H1 (cell line): Measurements from ENCODE around the gene GLDC. TPM values are rescaled to one million over a fixed set of nuclear protein-coding genes. Genes with fewer than 3 reads are reported as not detected.

ENCODE experiments used
- CTCF ChIA-PET: fragments of 300-600 bp; sonication (Branson Sonifier 250); formaldehyde crosslinking; loops from one replicate; lab custom pipeline; 2021; ENCODE audit not compliant: partially characterized antibody; lab: Charles Lee
- POLR2A ChIA-PET: fragments of 300-600 bp; sonication (Branson Sonifier 250); formaldehyde crosslinking; loops from one replicate; lab custom pipeline; 2021; ENCODE audit warnings: inconsistent platforms; ENCODE audit not compliant: partially characterized antibody; lab: Charles Lee
- DNase-seq, 2 experiments: peaks; one replicate each; pipeline versions ENCODE4 v3.0.0 to v3.0.0-alpha.2; 2010 to 2022; ENCODE audit warnings: low spot score in 2 of 2, low read depth in 1 of 2, mixed read lengths in 1 of 2
- FAIRE-seq: peaks from 2 replicates; lab custom pipeline; 2011; peaks lifted over from hg19 to GRCh38; lab: Jason Lieb, UNC
- H2AFZ ChIP-seq: 2 replicates; pipeline ENCODE4 v1.8.1; 2012; ENCODE audit warnings: low read length, inconsistent platforms
- H2AK5ac ChIP-seq: 2 replicates; pipeline ENCODE4 v1.6.1; 2013; ENCODE audit warnings: low read depth, low read length
- H2BK120ac ChIP-seq: replicated peaks from 2 replicates; pipeline ENCODE3; 2013; ENCODE audit warnings: low read depth, low read length, inconsistent platforms
- H2BK12ac ChIP-seq: 2 replicates; pipeline ENCODE4 v1.6.1; 2013; ENCODE audit warnings: low read depth, low read length
- H2BK15ac ChIP-seq: 2 replicates; pipeline ENCODE4 v1.6.1; 2013; ENCODE audit warnings: low read length
- H2BK20ac ChIP-seq: 2 replicates; pipeline ENCODE4 v1.6.1; 2013; ENCODE audit warnings: low read length
- H2BK5ac ChIP-seq: 2 replicates; pipeline ENCODE4 v1.6.1; 2013; ENCODE audit warnings: low read depth, low read length
- H3K14ac ChIP-seq: 2 replicates; pipeline ENCODE4 v1.6.1; 2013; ENCODE audit warnings: inconsistent platforms; ENCODE audit not compliant: insufficient read length
- H3K18ac ChIP-seq: 2 replicates; pipeline ENCODE4 v1.6.1; 2013; ENCODE audit warnings: low read length; ENCODE audit errors: extremely low read depth
- H3K23ac ChIP-seq: 2 replicates; pipeline ENCODE4 v1.6.1; 2013; ENCODE audit warnings: inconsistent platforms; ENCODE audit not compliant: insufficient read length
- H3K23me2 ChIP-seq: 2 replicates; pipeline ENCODE4 v1.6.1; 2013; ENCODE audit warnings: low read depth, low read length
- H3K27ac ChIP-seq: 2 replicates; pipeline ENCODE4 v1.6.1; 2011; ENCODE audit warnings: low read depth, low read length, inconsistent platforms
- H3K27me3 ChIP-seq, 4 experiments: replicated peaks in 1 of 4; 1 replicate in 1 of 4; 2 replicates in 3 of 4; pipeline versions ENCODE4 v1.6.1 to v1.8.1; 2011 to 2013; ENCODE audit warnings: low read length in 3 of 4, mild to moderate bottlenecking in 3 of 4, inconsistent platforms in 2 of 4, mixed read lengths in 2 of 4, moderate library complexity in 1 of 4; ENCODE audit not compliant: control insufficient read depth in 3 of 4, insufficient read depth in 3 of 4; ENCODE audit errors: extremely low read depth in 1 of 4
- H3K36me3 ChIP-seq, 4 experiments: 2 replicates each; pipeline versions ENCODE4 v1.6.1 to v1.8.1; 2011 to 2013; ENCODE audit warnings: mild to moderate bottlenecking in 4 of 4, low read length in 3 of 4, moderate library complexity in 2 of 4, control low read depth in 1 of 4, inconsistent platforms in 1 of 4; ENCODE audit not compliant: insufficient read depth in 4 of 4, control insufficient read depth in 2 of 4
- H3K4ac ChIP-seq: replicated peaks from 2 replicates; pipeline ENCODE3; 2013; ENCODE audit warnings: low read length, low read depth, mixed read lengths, inconsistent platforms; ENCODE audit not compliant: insufficient read length
- H3K4me1 ChIP-seq, 4 experiments: replicated peaks in 1 of 4; 1 replicate in 1 of 4; 2 replicates in 3 of 4; pipeline versions ENCODE4 v1.6.1 to v1.8.1; 2011 to 2013; ENCODE audit warnings: low read length in 3 of 4, inconsistent platforms in 2 of 4, mixed read lengths in 1 of 4; ENCODE audit not compliant: insufficient read depth in 4 of 4, control insufficient read depth in 3 of 4
- H3K4me2 ChIP-seq, 2 experiments: 2 replicates each; pipeline versions ENCODE4 v1.6.1 to v1.8.1; 2011 to 2013; ENCODE audit warnings: low read depth in 2 of 2, low read length in 2 of 2, control low read depth in 1 of 2, inconsistent platforms in 1 of 2, mild to moderate bottlenecking in 1 of 2; ENCODE audit not compliant: insufficient read depth in 1 of 2
- H3K4me3 ChIP-seq, 4 experiments: fragments of 200-600, 300-600 bp in 1 of 4; sonication (generic), shearing (Covaris generic), sonication (Bioruptor Twin) in 1 of 4; 2 replicates each; pipeline versions ENCODE4 v1.5.1 to v1.8.1; 2011 to 2016; ENCODE audit warnings: low read length in 4 of 4, low read depth in 3 of 4, control low read depth in 2 of 4, inconsistent platforms in 2 of 4, mild to moderate bottlenecking in 2 of 4, mixed read lengths in 1 of 4, moderate library complexity in 1 of 4; ENCODE audit not compliant: insufficient read depth in 2 of 4; ENCODE audit errors: extremely low read depth in 1 of 4
- H3K56ac ChIP-seq: replicated peaks from 2 replicates; pipeline ENCODE3; 2013; ENCODE audit warnings: low read depth, mild to moderate bottlenecking, mixed read lengths, low read length, inconsistent platforms; ENCODE audit not compliant: insufficient read length
- H3K79me1 ChIP-seq: 2 replicates; pipeline ENCODE4 v1.6.1; 2013; ENCODE audit warnings: low read depth, low read length, control low read depth
- H3K79me2 ChIP-seq, 2 experiments: 2 replicates each; pipeline versions ENCODE4 v1.6.1 to v1.8.1; 2012 to 2013; ENCODE audit warnings: low read length in 2 of 2, mild to moderate bottlenecking in 2 of 2, inconsistent platforms in 1 of 2; ENCODE audit not compliant: insufficient read depth in 2 of 2, control insufficient read depth in 1 of 2
- H3K9ac ChIP-seq, 4 experiments: replicated peaks in 1 of 4; 1 replicate in 1 of 4; 2 replicates in 3 of 4; pipeline versions ENCODE4 v1.6.1 to v1.8.1; 2011 to 2013; ENCODE audit warnings: low read depth in 3 of 4, low read length in 3 of 4, control low read depth in 2 of 4, mild to moderate bottlenecking in 2 of 4, moderate library complexity in 2 of 4, inconsistent platforms in 1 of 4; ENCODE audit errors: extremely low read depth in 1 of 4
- H3K9me3 ChIP-seq, 2 experiments: 2 replicates each; pipeline versions ENCODE4 v1.6.1 to v1.8.1; 2012 to 2013; ENCODE audit warnings: mild to moderate bottlenecking in 2 of 2, moderate library complexity in 2 of 2, control low read depth in 1 of 2, inconsistent platforms in 1 of 2, low read depth in 1 of 2, low read length in 1 of 2, mixed read lengths in 1 of 2; ENCODE audit not compliant: insufficient read depth in 2 of 2
- H4K20me1 ChIP-seq, 2 experiments: replicated peaks in 1 of 2; 2 replicates each; pipeline versions ENCODE3 to v1.8.1; 2011 to 2013; ENCODE audit warnings: inconsistent platforms in 2 of 2, low read length in 2 of 2, mild to moderate bottlenecking in 1 of 2; ENCODE audit not compliant: insufficient read depth in 2 of 2, control insufficient read depth in 1 of 2
- H4K5ac ChIP-seq: 2 replicates; pipeline ENCODE4 v1.6.1; 2013; ENCODE audit warnings: low read length, low read depth, mixed read lengths, inconsistent platforms; ENCODE audit not compliant: insufficient read length
- H4K8ac ChIP-seq: 2 replicates; pipeline ENCODE4 v1.8.0; 2013; ENCODE audit warnings: mild to moderate bottlenecking, moderate library complexity, low read length, inconsistent platforms; ENCODE audit not compliant: insufficient read depth; ENCODE audit errors: extremely low read depth
- H4K91ac ChIP-seq: replicated peaks from 2 replicates; pipeline ENCODE3; 2013; ENCODE audit warnings: low read length, mixed read lengths, inconsistent platforms; ENCODE audit not compliant: insufficient read length
- CREB1 ChIP-seq: IDR thresholded peaks from 2 replicates; pipeline ENCODE4 v1.6.1; 2012; ENCODE audit warnings: inconsistent platforms
- TBP ChIP-seq: IDR thresholded peaks from 2 replicates; pipeline ENCODE4 v1.6.1; 2011; ENCODE audit warnings: low read depth, low read length, improper control_type of control experiment
- WGBS, 2 experiments: shearing (Covaris generic) in 1 of 2; methylation state at CpG; one replicate each; pipeline versions ENCODE4 v1.1.6 to v1.1.7; 2013 to 2015; ENCODE audit warnings: low lambda C conversion rate in 2 of 2, mixed read lengths in 2 of 2, inconsistent platforms in 1 of 2, low coverage in 1 of 2, missing lambda C conversion rate in 1 of 2; ENCODE audit not compliant: insufficient replicate concordance in 2 of 2, insufficient coverage in 1 of 2, insufficient read length in 1 of 2; ENCODE audit errors: extremely low coverage in 1 of 2, missing lambda C conversion rate in 1 of 2; 5-methylcytosine and 5-hydroxymethylcytosine counted together
- polyA plus RNA-seq, 7 experiments: library from polyadenylated mRNA; depleted of rRNA in 3 of 7; stranded (reverse) in 5 of 7; unstranded in 2 of 7; fragments of >200 nt in 5 of 7; fragments of 200-250 nt in 2 of 7; gene quantifications; 1 replicate in 5 of 7; 2 replicates in 1 of 7; 4 replicates in 1 of 7; pipeline versions ENCODE4 v1.2.1 to v1.2.3, GENCODE V29; 2011 to 2013; ENCODE audit warnings: missing spikeins in 2 of 7, mixed read lengths in 2 of 7
- total RNA-seq: library from RNA; stranded (reverse); fragmentation: NEBNext Ultra II Directional; extraction: Animal tissue kit (Norgen Biotek cat#: 25700); gene quantifications from 2 replicates; pipeline ENCODE4 v1.2.1, GENCODE V29; 2021

The GLDC gene
- total and polyA plus RNA-seq, 2 of the 8 experiments (the other 6 are each of a cell fraction or from before 2014, with no cell fraction given) = 48.8 to 101 TPM

DNA sequence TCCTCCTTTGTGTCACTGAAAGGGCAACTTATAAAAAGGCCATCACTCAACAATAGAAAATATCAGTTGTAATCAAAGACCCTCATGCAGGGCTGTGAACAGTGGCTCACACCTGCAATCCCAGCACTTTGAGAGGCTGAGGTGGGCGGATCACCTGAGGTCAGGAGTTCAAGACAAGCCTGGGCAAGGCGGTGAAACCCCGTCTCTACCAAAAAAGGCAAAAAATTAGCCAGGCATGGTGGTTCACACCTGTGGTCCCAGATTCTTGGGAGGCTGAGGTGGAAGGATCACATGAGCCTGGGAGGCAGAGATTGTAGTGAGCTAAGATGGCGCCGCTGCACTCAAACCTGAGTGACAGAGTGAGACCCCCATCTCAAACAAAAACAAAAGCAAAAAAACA lies 24.7 kb downstream of the GLDC start:
- TF ChIP-seq TBP = no peak
- no peak for TF ChIP-seq CREB1
- DNase-seq = no peak
- Histone ChIP-seq H3K27me3 (no peaks in the 10 kb centered on the region), H3K56ac (no peak overlapping the region), H3K27ac (no peak overlapping the region), H4K91ac (no peak overlapping the region), H2BK120ac (no peak overlapping the region), H2BK5ac (no peak overlapping the region), H4K5ac (no peak overlapping the region), H3K14ac (no peak overlapping the region), H4K20me1 (no peaks in the 10 kb centered on the region), H3K23ac (no peak overlapping the region), H4K8ac (no peak overlapping the region), H3K79me2 (0 out of 4 replicates have a peak, but pooled peaks cover 0 to 10% of the 10 kb centered on the region in 2 experiments), H2AFZ (no peak overlapping the region), H3K4me1 (peaks cover 0 to 3% (median under 1%) of the 10 kb centered on the region in 4 experiments; a peak in 2 of 7 replicates), H3K4ac (no peak overlapping the region), H2AK5ac (no peak overlapping the region), H3K36me3 (peaks cover 0 to 12% (median 5%) of the 10 kb centered on the region in 4 experiments; a peak in 5 of 8 replicates), H3K9me3 (peaks cover 0 to 17% of the 10 kb centered on the region in 2 experiments; a peak in 1 of 4 replicates), H3K4me2 (no peak overlapping the region), H2BK15ac (no peak overlapping the region), H3K23me2 (no peaks in the 10 kb centered on the region; the same call in 1 of the 2 replicates), H3K9ac (no peak overlapping the region), H2BK20ac (no peak overlapping the region), H2BK12ac (no peak overlapping the region), H3K18ac (no peak overlapping the region), H3K79me1 (no peaks in the 10 kb centered on the region), H3K4me3 (no peak overlapping the region)
- 95% methylated on average over 5 of the region's 5 CpGs; no CpG with 5 or more reads in 1 of the 2 experiments for WGBS, 2 experiments
- no peak for FAIRE-seq
- ChIA-PET CTCF (interaction anchor here (0.9 kb wide), 1 partner anchor 20 kb away, joined by 3 read pairs; no protein-coding TSS in a partner anchor), POLR2A (no interaction called here)
